ENCODE results near the gene NEGR1.
A peak's percentile ranks its signal among the peaks of the same experiment; 100 is the strongest.
"Not testable (repeated sequence)": the region's sequence is repeated elsewhere in the genome, so short reads cannot be mapped to it uniquely, and the experiment has no call there.

Gene NEGR1

GRCh38 chr1:72280711-72281110 is 1.6 kb downstream of the NEGR1 start:
- Mint-ChIP-seq H3K9me3 (no peaks in the 10 kb centered on the region), H3K27me3 (peaks cover 8% of the 10 kb centered on the region), H3K36me3 (peaks cover 2% of the 10 kb centered on the region), H3K4me1 (peaks cover 13% of the 10 kb centered on the region), H3K4me3 (peak overlapping the region; percentile 19), H3K27ac (no peak overlapping the region)
- no peak for DNase-seq (ENCODE audit: low spot score in 2 of 2)
- ATAC-seq (ENCODE audit: low read depth): no peak

GRCh38 chr1:72280131-72280530 is 2.2 kb downstream of the NEGR1 start:
- Mint-ChIP-seq H3K4me3 (no peak overlapping the region), H3K27ac (no peak overlapping the region), H3K9me3 (no peaks in the 10 kb centered on the region), H3K27me3 (peaks cover 8% of the 10 kb centered on the region), H3K36me3 (peaks cover 2% of the 10 kb centered on the region), H3K4me1 (peaks cover 13% of the 10 kb centered on the region)
- DNase-seq (ENCODE audit: low spot score in 2 of 2): no peak
- no peak for ATAC-seq (ENCODE audit: low read depth)

- peaks cover 2% of the 10 kb centered on the region for H3K36me3 Mint-ChIP-seq
- DNase-seq (ENCODE audit: low spot score in 2 of 2) (no peak), ATAC-seq (ENCODE audit: low read depth) (no peak)
- H3K27me3 Mint-ChIP-seq: peaks cover 8% of the 10 kb centered on the region
- H3K4me1 Mint-ChIP-seq: peaks cover 13% of the 10 kb centered on the region
- no peak overlapping the region for H3K27ac Mint-ChIP-seq
- H3K4me3 Mint-ChIP-seq: no peak overlapping the region
- no peaks in the 10 kb centered on the region for H3K9me3 Mint-ChIP-seq
These were observed 3.9 kb downstream of the NEGR1 start for GRCh38 chr1:72278461-72278860.

- peaks cover 6% of the 10 kb centered on the region for H3K9me3 Mint-ChIP-seq
- H3K27me3 Mint-ChIP-seq: no peaks in the 10 kb centered on the region
- no peak overlapping the region for H3K4me3 Mint-ChIP-seq
- no peaks in the 10 kb centered on the region for H3K36me3 Mint-ChIP-seq
- H3K4me1 Mint-ChIP-seq: no peaks in the 10 kb centered on the region
- H3K27ac Mint-ChIP-seq: no peak overlapping the region
- DNase-seq (ENCODE audit: low spot score in 2 of 2) (no peak), ATAC-seq (ENCODE audit: low read depth) (no peak)
These were observed 10.7 kb downstream of the NEGR1 start for GRCh38 chr1:72271555-72272085.

GRCh38 chr1:72262735-72263134 is 19.6 kb downstream of the NEGR1 start:
- Mint-ChIP-seq H3K27ac (no peak overlapping the region), H3K9me3 (no peaks in the 10 kb centered on the region), H3K4me3 (no peak overlapping the region), H3K4me1 (no peaks in the 10 kb centered on the region), H3K36me3 (no peaks in the 10 kb centered on the region), H3K27me3 (no peaks in the 10 kb centered on the region)
- ATAC-seq (ENCODE audit: low read depth): no peak
- DNase-seq (ENCODE audit: low spot score in 2 of 2): no peak

GRCh38 chr1:72253132-72253531 is 29.2 kb downstream of the NEGR1 start:
- Mint-ChIP-seq H3K36me3 (no peaks in the 10 kb centered on the region), H3K27ac (no peak overlapping the region), H3K27me3 (no peaks in the 10 kb centered on the region), H3K4me1 (no peaks in the 10 kb centered on the region), H3K4me3 (no peak overlapping the region), H3K9me3 (no peaks in the 10 kb centered on the region)
- ATAC-seq (ENCODE audit: low read depth): no peak
- no peak for DNase-seq (ENCODE audit: low spot score in 2 of 2)

GRCh38 chr1:72241397-72241796 is 40.9 kb downstream of the NEGR1 start:
- no peak for DNase-seq (ENCODE audit: low spot score in 2 of 2)
- H3K27me3 Mint-ChIP-seq: no peaks in the 10 kb centered on the region
- no peak for ATAC-seq (ENCODE audit: low read depth)

GRCh38 chr1:72235931-72236330 is 46.4 kb downstream of the NEGR1 start:
- H3K27ac Mint-ChIP-seq; H3K36me3 Mint-ChIP-seq; H3K27me3 Mint-ChIP-seq; ATAC-seq (ENCODE audit: low read depth); H3K4me1 Mint-ChIP-seq; H3K4me3 Mint-ChIP-seq; DNase-seq (ENCODE audit: low spot score in 2 of 2): not testable (repeated sequence)
- H3K9me3 Mint-ChIP-seq: peaks cover 10% of the 10 kb centered on the region

More at GRCh38 chr1:72241397-72241796, 40.9 kb downstream of the NEGR1 start:
- H3K27ac Mint-ChIP-seq: no peak overlapping the region
- H3K9me3 Mint-ChIP-seq: no peaks in the 10 kb centered on the region
- H3K36me3 Mint-ChIP-seq: no peaks in the 10 kb centered on the region
- H3K4me3 Mint-ChIP-seq: no peak overlapping the region
- H3K4me1 Mint-ChIP-seq: no peaks in the 10 kb centered on the region

- Mint-ChIP-seq H3K36me3 (no peaks in the 10 kb centered on the region), H3K4me3 (no peak overlapping the region), H3K9me3 (peaks cover 10% of the 10 kb centered on the region), H3K27ac (no peak overlapping the region), H3K27me3 (no peaks in the 10 kb centered on the region), H3K4me1 (no peaks in the 10 kb centered on the region)
- DNase-seq (ENCODE audit: low spot score in 2 of 2) (no peak), ATAC-seq (ENCODE audit: low read depth) (no peak)
These were observed 47.3 kb downstream of the NEGR1 start for GRCh38 chr1:72235062-72235461.

- Mint-ChIP-seq H3K4me3 (no peak overlapping the region), H3K27me3 (no peaks in the 10 kb centered on the region), H3K4me1 (no peaks in the 10 kb centered on the region), H3K9me3 (peaks cover 9% of the 10 kb centered on the region), H3K27ac (no peak overlapping the region), H3K36me3 (no peaks in the 10 kb centered on the region)
- DNase-seq (ENCODE audit: low spot score in 2 of 2) (no peak), ATAC-seq (ENCODE audit: low read depth) (no peak)
These were observed 51.6 kb downstream of the NEGR1 start for GRCh38 chr1:72230746-72231145.

GRCh38 chr1:72229893-72230292 is 52.4 kb downstream of the NEGR1 start:
- no peaks in the 10 kb centered on the region for H3K36me3 Mint-ChIP-seq
- no peak for DNase-seq (ENCODE audit: low spot score in 2 of 2)
- no peak overlapping the region for H3K4me3 Mint-ChIP-seq
- H3K4me1 Mint-ChIP-seq: no peaks in the 10 kb centered on the region
- peaks cover 6% of the 10 kb centered on the region for H3K9me3 Mint-ChIP-seq
- H3K27ac Mint-ChIP-seq: no peak overlapping the region
- ATAC-seq (ENCODE audit: low read depth): no peak
- H3K27me3 Mint-ChIP-seq: no peaks in the 10 kb centered on the region

GRCh38 chr1:72227667-72228066 is 54.7 kb downstream of the NEGR1 start:
- no peak for DNase-seq (ENCODE audit: low spot score in 2 of 2)
- Mint-ChIP-seq H3K4me1 (no peaks in the 10 kb centered on the region), H3K36me3 (no peaks in the 10 kb centered on the region), H3K4me3 (no peak overlapping the region), H3K27me3 (no peaks in the 10 kb centered on the region), H3K27ac (no peak overlapping the region), H3K9me3 (peaks cover 3% of the 10 kb centered on the region)
- ATAC-seq (ENCODE audit: low read depth): no peak

GRCh38 chr1:72224506-72224905 is 57.8 kb downstream of the NEGR1 start:
- ATAC-seq (ENCODE audit: low read depth): no peak
- no peaks in the 10 kb centered on the region for H3K36me3 Mint-ChIP-seq
- H3K9me3 Mint-ChIP-seq: peaks cover 3% of the 10 kb centered on the region
- no peak for DNase-seq (ENCODE audit: low spot score in 2 of 2)
- H3K27ac Mint-ChIP-seq: no peak overlapping the region
- no peaks in the 10 kb centered on the region for H3K4me1 Mint-ChIP-seq
- no peak overlapping the region for H3K4me3 Mint-ChIP-seq
- no peaks in the 10 kb centered on the region for H3K27me3 Mint-ChIP-seq

GRCh38 chr1:72221811-72222210 is 60.5 kb downstream of the NEGR1 start:
- H3K9me3 Mint-ChIP-seq: no peaks in the 10 kb centered on the region
- H3K4me1 Mint-ChIP-seq: no peaks in the 10 kb centered on the region
- DNase-seq (ENCODE audit: low spot score in 2 of 2) (no peak), ATAC-seq (ENCODE audit: low read depth) (no peak)
- H3K27me3 Mint-ChIP-seq: no peaks in the 10 kb centered on the region
- no peak overlapping the region for H3K27ac Mint-ChIP-seq
- no peaks in the 10 kb centered on the region for H3K36me3 Mint-ChIP-seq
- no peak overlapping the region for H3K4me3 Mint-ChIP-seq

- DNase-seq (ENCODE audit: low spot score in 2 of 2) (no peak), ATAC-seq (ENCODE audit: low read depth) (no peak)
- H3K4me1 Mint-ChIP-seq: no peaks in the 10 kb centered on the region
- H3K36me3 Mint-ChIP-seq: no peaks in the 10 kb centered on the region
- H3K27me3 Mint-ChIP-seq: no peaks in the 10 kb centered on the region
- H3K4me3 Mint-ChIP-seq: no peak overlapping the region
- no peak overlapping the region for H3K27ac Mint-ChIP-seq
- H3K9me3 Mint-ChIP-seq: peaks cover 3% of the 10 kb centered on the region
These were observed 64.1 kb downstream of the NEGR1 start for GRCh38 chr1:72218141-72218739.

Measured in memory B cell (primary cell).